MCF 10A (cell line): ENCODE measurements around the gene PDHB. TPM values are rescaled to one million over a fixed set of nuclear protein-coding genes. Genes with fewer than 3 reads are reported as not detected.

Source experiments
- BruUV-seq: library from RNA; stranded (reverse); fragments of 400-500 nt; replicated peaks from 2 replicates; lab custom pipeline; 2021; lab: Mats Ljungman, UMichigan
- CTCF ChIA-PET: fragments of 300-600 bp; sonication (Branson Sonifier 250); formaldehyde crosslinking; extraction: SDS; loops from one replicate; lab custom pipeline; 2021; ENCODE audit warnings: antibody characterized with exemption, inconsistent platforms; lab: Yijun Ruan, JAX
- POLR2A ChIA-PET: fragments of 300-600, 350-650 bp; sonication (Branson Sonifier 250); formaldehyde crosslinking; extraction: SDS; loops from one replicate; lab custom pipeline; 2020; ENCODE audit warnings: antibody characterized with exemption, inconsistent platforms; lab: Yijun Ruan, JAX
- DNase-seq: peaks from one replicate; pipeline ENCODE4 v3.0.0-alpha.2; 2018; ENCODE audit not compliant: unreplicated experiment
- H3K27ac Mint-ChIP-seq: one replicate; pipeline ENCODE4 v1.8.0; 2022; ENCODE audit warnings: mild to moderate bottlenecking, low read depth, mixed read lengths; ENCODE audit not compliant: unreplicated experiment
- H3K27me3 Mint-ChIP-seq: one replicate; pipeline ENCODE4 v1.8.0; 2022; ENCODE audit warnings: mixed read lengths; ENCODE audit not compliant: insufficient read depth, unreplicated experiment
- H3K36me3 Mint-ChIP-seq: one replicate; pipeline ENCODE4 v1.8.0; 2022; ENCODE audit warnings: mild to moderate bottlenecking, moderate library complexity, mixed read lengths; ENCODE audit not compliant: insufficient read depth, unreplicated experiment
- H3K4me1 Mint-ChIP-seq: one replicate; pipeline ENCODE4 v1.8.0; 2022; ENCODE audit warnings: mixed read lengths; ENCODE audit not compliant: insufficient read depth, unreplicated experiment
- H3K4me3 Mint-ChIP-seq: one replicate; pipeline ENCODE4 v1.8.0; 2022; ENCODE audit warnings: mild to moderate bottlenecking, moderate library complexity, mixed read lengths; ENCODE audit not compliant: unreplicated experiment
- H3K9me3 Mint-ChIP-seq: one replicate; pipeline ENCODE4 v1.8.0; 2022; ENCODE audit warnings: mixed read lengths; ENCODE audit not compliant: unreplicated experiment
- CTCF ChIP-seq: fragments of 200-600 bp; IDR thresholded peaks from one replicate; pipeline ENCODE4 v1.8.0; 2022; ENCODE audit warnings: antibody characterized with exemption, mild to moderate bottlenecking; ENCODE audit not compliant: unreplicated experiment
- intact Hi-C: fragments of 100-400 bp; cut with micrococcal nuclease; formaldehyde crosslinking; loops from 2 replicates; pipeline ENCODE4 v1.14.1; 2022
- total RNA-seq: library from RNA; stranded (reverse); gene quantifications from 2 replicates; pipeline ENCODE4 v1.2.3, GENCODE V29; 2022

Gene PDHB
- total RNA-seq, 1 experiment from 2014 or later = 62.2 TPM

- Mint-ChIP-seq H3K27ac (peak overlapping the region; percentile 82), H3K36me3 (no peaks in the 10 kb centered on the region), H3K27me3 (no peaks in the 10 kb centered on the region), H3K4me3 (peak overlapping the region; percentile 30), H3K9me3 (no peaks in the 10 kb centered on the region), H3K4me1 (peaks cover 13% of the 10 kb centered on the region)
- BruUV-seq = no TSS peak
- ChIA-PET POLR2A (interaction anchor here (0.6 to 4.1 kb wide), 17 partner anchors 7 to 1822 kb away, joined by 3 to 54 read pairs (median 7); partner anchors contain the start of genes HTD2, KCTD6, PDHB and RPP14), CTCF (interaction anchor here (0.6 to 6.7 kb wide), 12 partner anchors 10 to 192 kb away, joined by 3 to 60 read pairs (median 4); partner anchors contain the start of genes HTD2, KCTD6 and PDHB)
- peak; percentile 98 for DNase-seq
- no peak for TF ChIP-seq CTCF
- intact Hi-C loops = loop anchor here (2.0 kb wide), 1 partner anchor 16 kb away; no protein-coding TSS in a partner anchor
Measured at GRCh38 chr3:58471025-58471887, 37.6 kb upstream of the PDHB start.

- H3K27me3 Mint-ChIP-seq = no peaks in the 10 kb centered on the region
- intact Hi-C loops = loop anchor here (2.0 kb wide), 1 partner anchor 16 kb away; no protein-coding TSS in a partner anchor
- H3K27ac Mint-ChIP-seq = peak overlapping the region; percentile 82
- TF ChIP-seq CTCF = no peak
- BruUV-seq = no TSS peak
- peak overlapping the region; percentile 30 for H3K4me3 Mint-ChIP-seq
- no peaks in the 10 kb centered on the region for H3K36me3 Mint-ChIP-seq
- ChIA-PET CTCF (interaction anchor here (0.6 to 6.7 kb wide), 13 partner anchors 8 to 192 kb away, joined by 3 to 60 read pairs (median 4); partner anchors contain the start of genes ACOX2 and KCTD6), POLR2A (interaction anchor here (0.6 to 4.1 kb wide), 10 partner anchors 13 to 665 kb away, joined by 3 to 54 read pairs (median 11); partner anchors contain the start of genes KCTD6 and PDHB)
- H3K9me3 Mint-ChIP-seq = no peaks in the 10 kb centered on the region
- peaks cover 13% of the 10 kb centered on the region for H3K4me1 Mint-ChIP-seq
- DNase-seq = no peak
Measured at GRCh38 chr3:58470363-58471024, 36.9 kb upstream of the PDHB start.

- BruUV-seq = no TSS peak
- no peak overlapping the region for H3K27ac Mint-ChIP-seq
- POLR2A ChIA-PET = interaction anchor here (0.6 to 4.1 kb wide), 6 partner anchors 25 to 247 kb away, joined by 3 to 54 read pairs (median 4); partner anchors contain the start of gene KCTD6
- DNase-seq = no peak
- H3K9me3 Mint-ChIP-seq = no peaks in the 10 kb centered on the region
- no peak overlapping the region for H3K4me3 Mint-ChIP-seq
- CTCF ChIA-PET = interaction anchor here (0.6 to 6.7 kb wide), 9 partner anchors 23 to 87 kb away, joined by 3 to 60 read pairs (median 3); partner anchors contain the start of genes ACOX2 and KCTD6
- no peak for TF ChIP-seq CTCF
- no peaks in the 10 kb centered on the region for H3K27me3 Mint-ChIP-seq
- intact Hi-C loops = no loop called here
- no peaks in the 10 kb centered on the region for H3K36me3 Mint-ChIP-seq
- H3K4me1 Mint-ChIP-seq = peaks cover 13% of the 10 kb centered on the region
Measured at GRCh38 chr3:58469096-58469495, 35.5 kb upstream of the PDHB start.
